HG03135 (cell line): ENCODE data around the gene BRSK2.
"Not testable (repeated sequence)": the region's sequence is repeated elsewhere in the genome, so short reads cannot be mapped to it uniquely, and the experiment has no call there.

ENCODE experiments used
- ATAC-seq: cut with Tn5 transposase; IDR thresholded peaks from one replicate; pipeline ENCODE4 v1.9.1; 2021; ENCODE audit warnings: mild to moderate bottlenecking, moderate library complexity; ENCODE audit not compliant: unreplicated experiment

The BRSK2 gene

GRCh38 chr11:1406571-1407485 is 17.1 kb downstream of the BRSK2 start:
- no peak for ATAC-seq

- ATAC-seq = no peak
Measured at GRCh38 chr11:1407668-1408067, 17.9 kb downstream of the BRSK2 start.

- no peak for ATAC-seq
Measured at GRCh38 chr11:1408346-1408745, 18.6 kb downstream of the BRSK2 start.

GRCh38 chr11:1409108-1409851 is 19.5 kb downstream of the BRSK2 start:
- no peak for ATAC-seq

DNA sequence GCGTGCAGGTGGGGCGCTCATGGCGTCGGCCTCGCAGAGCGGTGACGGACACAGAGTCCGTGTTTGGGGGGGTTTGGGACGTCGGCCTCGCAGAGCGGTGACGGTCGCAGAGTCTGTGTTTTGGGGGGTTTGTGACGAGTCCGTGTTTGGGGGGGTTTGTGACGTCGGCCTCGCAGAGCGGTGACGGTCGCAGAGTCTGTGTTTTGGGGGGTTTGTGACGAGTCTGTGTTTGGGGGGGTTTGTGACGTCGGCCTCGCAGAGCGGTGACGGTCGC is 20.1 kb downstream of the BRSK2 start:
- not testable (repeated sequence) for ATAC-seq

DNA sequence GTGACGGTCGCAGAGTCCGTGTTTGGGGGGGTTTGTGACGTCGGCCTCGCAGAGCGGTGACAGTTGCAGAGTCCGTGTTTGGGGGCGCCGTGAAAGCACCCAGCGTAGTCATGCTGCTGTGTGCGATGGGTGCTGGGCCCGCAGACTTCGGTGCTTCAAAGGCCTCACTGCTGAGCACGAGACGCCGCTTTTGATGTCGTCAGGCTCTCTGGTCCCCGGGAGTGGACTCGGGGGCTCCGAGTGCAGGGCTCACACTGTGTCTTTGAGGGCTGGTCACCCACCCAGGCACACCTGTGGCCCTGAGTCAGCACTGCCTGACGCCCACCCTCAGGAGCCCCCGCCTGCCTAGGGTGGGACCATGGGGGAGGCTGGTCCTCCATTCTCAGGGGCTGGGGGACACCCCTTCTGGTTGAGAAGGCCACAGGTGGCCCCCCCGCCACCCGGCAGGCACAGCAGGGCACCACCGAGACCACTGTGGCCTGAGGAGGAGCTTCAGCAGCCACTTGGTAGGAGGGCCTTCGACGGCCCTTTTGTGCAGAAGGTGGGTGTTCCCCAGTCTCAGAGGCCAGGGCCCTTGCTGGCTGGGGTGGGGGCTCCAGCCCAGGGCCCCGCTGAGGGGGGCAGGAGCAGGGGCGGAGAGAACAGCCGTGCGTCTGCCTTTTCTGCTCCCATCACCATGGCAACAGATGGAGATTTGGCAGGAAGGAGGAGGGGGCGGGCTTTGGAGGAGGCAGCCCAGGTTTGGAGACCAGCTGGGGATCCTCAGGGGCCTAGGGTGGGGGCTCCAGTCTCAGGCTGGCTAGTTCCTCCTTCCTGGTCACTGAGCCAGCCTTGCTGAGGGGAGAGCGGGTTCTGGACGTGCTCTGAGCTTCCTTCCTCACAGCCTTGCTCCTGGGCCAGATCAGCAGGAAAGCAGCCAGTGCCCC is 20.9 kb downstream of the BRSK2 start:
- ATAC-seq = no peak

DNA sequence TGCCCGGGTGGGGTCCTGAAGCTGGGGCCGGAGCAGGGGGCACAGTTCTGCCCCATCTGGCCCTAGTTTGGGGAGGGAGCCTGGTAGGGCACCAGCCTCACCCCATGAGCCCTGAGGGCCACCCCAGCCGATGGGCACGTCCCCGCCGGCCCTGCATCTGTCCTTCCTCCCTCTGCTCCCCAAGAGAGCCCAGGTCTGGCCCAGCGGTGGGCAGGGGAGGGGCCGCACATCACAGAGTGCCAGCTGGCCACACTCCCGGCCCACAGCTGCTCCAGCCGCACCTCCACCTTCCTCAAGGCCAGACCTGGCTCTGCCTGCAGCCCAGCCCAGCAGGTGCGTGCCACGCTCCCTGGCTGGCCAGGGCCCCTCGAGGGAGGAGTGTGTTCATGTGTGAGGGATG is 21.6 kb downstream of the BRSK2 start:
- no peak for ATAC-seq

DNA sequence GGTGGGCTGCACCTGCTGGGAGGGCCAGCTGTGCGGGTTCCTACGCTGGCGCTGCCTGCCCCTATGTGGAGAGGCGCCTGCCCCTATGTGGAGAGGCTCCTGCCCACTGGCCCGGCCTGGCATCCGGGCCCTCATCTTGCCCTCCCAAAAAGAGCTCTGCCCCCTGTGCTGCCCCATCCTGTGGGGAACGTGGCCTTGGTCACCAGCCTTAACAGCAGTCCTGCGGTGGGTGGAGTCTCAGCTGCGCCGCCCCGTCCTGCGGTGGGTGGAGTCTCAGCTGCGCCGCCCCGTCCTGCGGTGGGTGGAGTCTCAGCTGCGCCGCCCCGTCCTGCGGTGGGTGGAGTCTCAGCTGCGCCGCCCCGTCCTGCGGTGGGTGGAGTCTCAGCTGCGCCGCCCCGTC is 22.0 kb downstream of the BRSK2 start:
- not testable (repeated sequence) for ATAC-seq

GRCh38 chr11:1412377-1413095 is 22.8 kb downstream of the BRSK2 start:
- ATAC-seq = no peak

- ATAC-seq = no peak
Measured at GRCh38 chr11:1414650-1415049, 24.9 kb downstream of the BRSK2 start.

GRCh38 chr11:1415631-1416030 is 25.9 kb downstream of the BRSK2 start:
- no peak for ATAC-seq

GRCh38 chr11:1418192-1418795 is 28.6 kb downstream of the BRSK2 start:
- ATAC-seq = not testable (repeated sequence)

- no peak for ATAC-seq
Measured at GRCh38 chr11:1419811-1420210, 30.1 kb downstream of the BRSK2 start.

DNA sequence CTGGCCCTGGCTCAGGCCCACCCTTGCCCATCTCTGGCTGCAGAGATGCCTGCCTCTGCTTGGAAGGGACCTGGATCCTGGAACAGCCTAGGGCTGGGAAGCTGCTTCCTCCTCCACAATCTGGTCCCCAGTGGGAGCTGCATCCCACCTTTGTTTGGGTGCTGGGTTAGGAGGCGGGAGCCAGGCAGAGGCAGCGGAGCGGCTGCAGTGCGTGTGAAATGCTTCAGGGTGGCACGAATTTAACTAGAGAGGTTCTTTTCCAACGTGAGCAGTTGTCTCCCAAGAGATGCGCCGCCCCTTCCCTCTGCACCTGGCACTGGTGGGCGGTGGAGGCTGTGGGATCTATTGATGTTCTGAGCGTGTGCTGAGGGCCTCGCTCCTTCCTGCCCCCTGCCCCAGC is 31.6 kb downstream of the BRSK2 start:
- no peak for ATAC-seq

- ATAC-seq = no peak
Measured at GRCh38 chr11:1422481-1422880, 32.7 kb downstream of the BRSK2 start.

DNA sequence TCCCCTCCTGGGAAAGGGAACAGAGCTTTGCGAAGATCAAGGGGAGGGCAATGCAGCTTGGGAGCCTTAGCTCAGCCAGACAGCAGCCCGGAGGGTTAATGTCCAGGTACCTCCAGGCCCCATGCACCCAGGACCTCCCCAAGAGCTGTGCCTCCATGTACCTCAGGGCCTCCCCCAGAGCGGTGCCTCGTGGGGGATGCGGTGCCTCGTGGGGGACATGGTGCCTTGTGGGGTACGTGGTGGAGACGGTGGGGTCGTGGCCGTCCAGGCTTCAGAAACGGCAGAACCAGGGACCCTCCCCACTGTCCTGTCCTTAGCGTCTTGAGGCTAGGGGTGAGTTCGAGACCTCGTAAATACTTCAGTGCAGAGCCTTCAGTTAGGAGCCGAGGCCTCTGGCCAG is 33.2 kb downstream of the BRSK2 start:
- no peak for ATAC-seq

DNA sequence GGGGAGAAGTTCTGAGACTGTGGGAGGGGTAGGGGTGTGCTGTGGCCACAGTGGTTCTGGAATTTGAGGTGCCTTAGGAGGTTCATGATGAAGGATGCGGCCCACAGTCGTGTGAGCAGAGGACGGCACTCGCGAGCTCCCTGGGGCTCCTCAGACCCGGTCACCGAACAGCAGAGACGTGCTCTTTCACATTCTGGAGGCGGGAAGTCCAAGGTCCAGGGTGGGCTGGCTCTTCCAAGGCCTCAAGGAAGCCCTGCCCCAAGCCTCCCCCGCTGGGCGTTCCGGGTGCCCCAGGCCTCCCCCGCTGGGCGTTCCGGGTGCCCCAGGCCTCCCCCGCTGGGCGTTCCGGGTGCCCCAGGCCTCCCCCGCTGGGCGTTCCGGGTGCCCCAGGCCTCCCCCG is 33.7 kb downstream of the BRSK2 start:
- ATAC-seq = not testable (repeated sequence)

- no peak for ATAC-seq
Measured at GRCh38 chr11:1425006-1425405, 35.3 kb downstream of the BRSK2 start.

DNA sequence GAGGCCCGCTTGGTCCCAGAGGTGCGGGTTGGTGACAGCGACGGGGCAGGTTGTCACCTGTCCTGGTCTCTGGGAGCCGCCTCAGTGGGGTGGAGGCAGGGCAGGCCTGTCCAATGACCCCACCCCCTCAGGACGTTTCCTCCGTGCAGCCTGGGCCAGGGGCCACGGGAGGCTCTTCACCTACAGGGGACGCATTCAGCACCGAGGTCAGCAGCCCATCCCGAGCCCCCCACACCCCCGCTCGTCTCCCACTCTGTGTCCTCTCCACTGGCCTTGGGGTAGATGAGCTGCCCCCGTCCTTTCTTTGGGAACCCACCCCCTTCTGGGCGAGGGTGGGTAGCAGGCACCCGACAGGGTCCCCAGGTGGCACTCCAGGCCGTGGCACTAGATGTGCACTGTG is 35.7 kb downstream of the BRSK2 start:
- no peak for ATAC-seq

GRCh38 chr11:1428762-1429316 is 39.1 kb downstream of the BRSK2 start:
- no peak for ATAC-seq
